Psoas muscle (tissue), 8 donors: ENCODE data around the gene ADAMTS15. TPM values are rescaled to one million over a fixed set of nuclear protein-coding genes. Genes with fewer than 3 reads are reported as not detected.

Experiments
- ATAC-seq, 4 donors: fragments of 200-7000 bp; cut with Tn5 transposase; one replicate each; pipeline ENCODE4 v1.9.1; 2020; ENCODE audit warnings: moderate library complexity in 3 of 4, mild to moderate bottlenecking in 2 of 4
- DNase-seq, 2 donors: peaks; one replicate each; pipeline ENCODE4 v3.0.0-alpha.2; 2020
- H3K27ac ChIP-seq: fragments of 200-600 bp; one replicate; pipeline ENCODE4 v1.8.0; 2022
- H3K27me3 ChIP-seq, 3 donors: fragments of 200-600 bp in 1 of 3; one replicate each; pipeline versions ENCODE4 v1.6.1 to v1.8.0; 2013 to 2022; ENCODE audit warnings: low read length in 2 of 3, mild to moderate bottlenecking in 2 of 3, moderate library complexity in 1 of 3; ENCODE audit not compliant: insufficient read depth in 3 of 3
- H3K36me3 ChIP-seq, 2 donors: fragments of 200-600 bp in 1 of 2; one replicate each; pipeline versions ENCODE4 v1.6.1 to v1.8.0; 2013 to 2022; ENCODE audit warnings: low read depth in 1 of 2, mild to moderate bottlenecking in 1 of 2, moderate library complexity in 1 of 2; ENCODE audit not compliant: insufficient read depth in 1 of 2
- H3K4me1 ChIP-seq: fragments of 200-600 bp; one replicate; pipeline ENCODE4 v1.8.0; 2022
- H3K4me3 ChIP-seq: fragments of 200-600 bp; one replicate; pipeline ENCODE4 v1.8.0; 2022; ENCODE audit warnings: mild to moderate bottlenecking
- H3K9me3 ChIP-seq: fragments of 200-600 bp; one replicate; pipeline ENCODE4 v1.8.0; 2022
- CTCF ChIP-seq: fragments of 200-600 bp; IDR thresholded peaks from one replicate; pipeline ENCODE4 v1.8.0; 2022; ENCODE audit warnings: antibody characterized with exemption
- WGBS, 3 donors: extraction: QIAGEN DNeasy Blood & Tissue Kit; methylation state at CpG; one replicate each; pipeline versions ENCODE4 v1.1.6 to v1.1.7; 2013; 5-methylcytosine and 5-hydroxymethylcytosine counted together
- intact Hi-C, 2 donors: fragments of 100-400 bp; cut with DNase I; formaldehyde crosslinking; loops; one replicate each; pipeline versions ENCODE4 v1.11.0 to v1.14.2; 2022
- polyA plus RNA-seq, 3 donors: library from polyadenylated mRNA; stranded (reverse); fragments of 200-250 nt; gene quantifications; one replicate each; pipeline ENCODE4 v1.2.3, GENCODE V29; 2013
- total RNA-seq, 4 donors: library from RNA; stranded (reverse); fragmentation: NEBNext Ultra II Directional in 2 of 4; extraction: Animal tissue kit (Norgen Biotek cat#: 25700) in 2 of 4; gene quantifications; one replicate each; pipeline versions ENCODE4 v1.2.1 to v1.2.4, GENCODE V29; 2021 to 2023
- donor health status: healthy with polysubstance abuse.
- donor health status: DM: no; HTN: no; CAD: no; lungs with moderate emphysema.
- donor health status: Bipolar disorder and iron deficiency.
- donor health status: healthy.
- donor health status: DM: yes; HTN: yes; CAD: no.
- donor health status: DM: no; HTN: no; CAD: no.
- donor health status: DM: no; HTN: no; CAD: no.
- donor health status: DM: yes; HTN: yes; CAD: no.

ADAMTS15 gene
- total and polyA plus RNA-seq, 7 donors, result 0.66 to 3.1 (median 1.6) TPM

- intact Hi-C loops, result loop anchor here (5.0 to 10.0 kb wide), 4 partner anchors 77 to 379 kb away; no protein-coding TSS in a partner anchor
- no peak for DNase-seq
- WGBS, 3 donors, result 9 to 17% (median 13%) methylated on average over 11 of the region's 11 CpGs
- no peak for TF ChIP-seq CTCF
- Histone ChIP-seq H3K4me3 (peak overlapping the region; percentile 70), H3K9me3 (no peaks in the 10 kb centered on the region), H3K4me1 (peaks cover 13% of the 10 kb centered on the region), H3K27ac (no peak overlapping the region), H3K36me3 (no peaks in the 10 kb centered on the region), H3K27me3 (peaks cover 0 to 13% (median 0%) of the 10 kb centered on the region in 3 donors)
- ATAC-seq, result no peak
Measured at GRCh38 chr11:130448039-130448415, 418 bp upstream of the ADAMTS15 start.

GRCh38 chr11:130449310-130449990 lies 1.0 kb downstream of the ADAMTS15 start:
- WGBS, 3 donors, result 2% methylated on average over 60 to 64 of the region's 64 CpGs
- ATAC-seq, result peak in 2 of 4 donors; percentile 36 to 45
- peaks cover 0 to 13% (median 0%) of the 10 kb centered on the region in 3 donors for H3K27me3 ChIP-seq
- H3K27ac ChIP-seq, result peak overlapping the region; percentile 31
- no peaks in the 10 kb centered on the region for H3K9me3 ChIP-seq
- peak overlapping the region; percentile 70 for H3K4me3 ChIP-seq
- intact Hi-C loops, result loop anchor here (5.0 to 10.0 kb wide), 4 partner anchors 75 to 378 kb away; no protein-coding TSS in a partner anchor
- no peak for TF ChIP-seq CTCF
- peaks cover 13% of the 10 kb centered on the region for H3K4me1 ChIP-seq
- H3K36me3 ChIP-seq, result no peaks in the 10 kb centered on the region
- no peak for DNase-seq

- H3K4me3 ChIP-seq, result peak overlapping the region; percentile 70
- H3K36me3 ChIP-seq, result no peaks in the 10 kb centered on the region
- H3K27me3 ChIP-seq, result peaks cover 0 to 13% (median 0%) of the 10 kb centered on the region in 3 donors
- H3K4me1 ChIP-seq, result peaks cover 13% of the 10 kb centered on the region
- ATAC-seq (peak; percentile 57 to 75 (median 72)), DNase-seq (peak; percentile 82 to 91)
- peak; percentile 49 for TF ChIP-seq CTCF
- intact Hi-C loops, result loop anchor here (5.0 to 10.0 kb wide), 4 partner anchors 75 to 377 kb away; no protein-coding TSS in a partner anchor
- H3K27ac ChIP-seq, result peak overlapping the region; percentile 31
- 20 to 25% (median 20%) methylated on average over 34 of the region's 34 CpGs for WGBS, 3 donors
- H3K9me3 ChIP-seq, result no peaks in the 10 kb centered on the region
Measured at GRCh38 chr11:130449996-130450769, 1.7 kb downstream of the ADAMTS15 start.

GRCh38 chr11:130451231-130452019 lies 3.0 kb downstream of the ADAMTS15 start:
- Histone ChIP-seq H3K4me1 (peaks cover 13% of the 10 kb centered on the region), H3K27me3 (peaks cover 0 to 19% (median 0%) of the 10 kb centered on the region in 3 donors), H3K4me3 (peak overlapping the region; percentile 70), H3K9me3 (no peaks in the 10 kb centered on the region), H3K27ac (no peak overlapping the region), H3K36me3 (no peaks in the 10 kb centered on the region)
- WGBS, 3 donors, result 43 to 50% (median 46%) methylated on average over 6 of the region's 6 CpGs
- DNase-seq, result peak in 1 of 2 donors; percentile 76
- intact Hi-C loops, result no loop called here
- TF ChIP-seq CTCF, result no peak
- peak in 3 of 4 donors; percentile 30 to 57 (median 49) for ATAC-seq
